Endometrial microvascular endothelial cells (primary cell): ENCODE results near the gene PAX6. TPM values are rescaled to one million over a fixed set of nuclear protein-coding genes. Genes with fewer than 3 reads are reported as not detected.

Source experiments
- in situ Hi-C: cut with HindIII; loops from 2 replicates; pipeline ENCODE4 v1.10.0; 2017; ENCODE audit warnings: low sequenced_read_pairs, low pct_unique_long_range_greater_than_20kb; ENCODE audit errors: inconsistent ontology term
- total RNA-seq: library from RNA; depleted of rRNA; stranded (reverse); fragments of >200 nt; gene quantifications from one replicate; pipeline ENCODE4 v1.2.3, GENCODE V29; 2015; ENCODE audit errors: inconsistent ontology term

The PAX6 gene
- total RNA-seq, 1 donor from 2014 or later = not detected

DNA sequence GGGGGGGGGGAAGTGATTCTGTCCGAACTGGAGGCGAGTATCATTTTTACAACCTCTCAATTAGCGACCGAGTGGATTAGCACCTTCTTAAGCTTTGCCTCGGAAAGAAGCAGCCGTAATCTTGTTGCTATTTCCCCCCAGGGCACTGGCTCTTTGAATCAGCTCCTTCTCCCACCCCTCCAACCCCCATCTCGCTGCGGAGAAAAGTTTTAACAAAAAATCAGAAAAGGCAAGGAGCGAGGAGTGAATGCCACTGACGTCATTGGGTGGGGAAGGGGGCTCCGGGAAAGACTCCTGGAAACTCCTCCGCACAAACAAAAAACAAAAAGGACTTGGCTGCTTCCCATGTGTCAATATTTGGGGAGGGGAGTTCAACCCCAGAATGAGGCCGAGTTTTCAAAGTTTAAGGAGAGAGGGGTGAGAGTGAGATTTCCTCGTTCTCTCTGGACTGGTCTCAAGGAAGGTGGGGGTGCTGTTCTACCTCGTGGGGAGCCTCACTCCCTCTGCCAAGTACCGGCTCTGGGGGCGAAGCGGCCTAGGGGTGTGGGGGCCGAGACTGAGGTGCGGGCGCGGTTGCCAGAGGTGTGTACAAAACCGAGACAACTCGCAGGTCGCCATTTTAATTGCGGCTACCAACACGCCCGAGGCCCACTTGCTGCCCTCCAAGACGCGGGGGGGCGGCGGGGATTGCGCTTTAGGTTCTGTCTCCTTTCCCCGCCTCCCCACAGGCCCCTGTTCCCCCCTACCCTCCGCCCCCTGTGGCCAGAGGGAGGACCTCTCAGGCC lies 2.5 kb upstream of the PAX6 start:
- in situ Hi-C loops = loop anchor here (25.0 kb wide), 1 partner anchor 301 kb away; the partner anchor contains the start of genes ELP4 and IMMP1L

DNA sequence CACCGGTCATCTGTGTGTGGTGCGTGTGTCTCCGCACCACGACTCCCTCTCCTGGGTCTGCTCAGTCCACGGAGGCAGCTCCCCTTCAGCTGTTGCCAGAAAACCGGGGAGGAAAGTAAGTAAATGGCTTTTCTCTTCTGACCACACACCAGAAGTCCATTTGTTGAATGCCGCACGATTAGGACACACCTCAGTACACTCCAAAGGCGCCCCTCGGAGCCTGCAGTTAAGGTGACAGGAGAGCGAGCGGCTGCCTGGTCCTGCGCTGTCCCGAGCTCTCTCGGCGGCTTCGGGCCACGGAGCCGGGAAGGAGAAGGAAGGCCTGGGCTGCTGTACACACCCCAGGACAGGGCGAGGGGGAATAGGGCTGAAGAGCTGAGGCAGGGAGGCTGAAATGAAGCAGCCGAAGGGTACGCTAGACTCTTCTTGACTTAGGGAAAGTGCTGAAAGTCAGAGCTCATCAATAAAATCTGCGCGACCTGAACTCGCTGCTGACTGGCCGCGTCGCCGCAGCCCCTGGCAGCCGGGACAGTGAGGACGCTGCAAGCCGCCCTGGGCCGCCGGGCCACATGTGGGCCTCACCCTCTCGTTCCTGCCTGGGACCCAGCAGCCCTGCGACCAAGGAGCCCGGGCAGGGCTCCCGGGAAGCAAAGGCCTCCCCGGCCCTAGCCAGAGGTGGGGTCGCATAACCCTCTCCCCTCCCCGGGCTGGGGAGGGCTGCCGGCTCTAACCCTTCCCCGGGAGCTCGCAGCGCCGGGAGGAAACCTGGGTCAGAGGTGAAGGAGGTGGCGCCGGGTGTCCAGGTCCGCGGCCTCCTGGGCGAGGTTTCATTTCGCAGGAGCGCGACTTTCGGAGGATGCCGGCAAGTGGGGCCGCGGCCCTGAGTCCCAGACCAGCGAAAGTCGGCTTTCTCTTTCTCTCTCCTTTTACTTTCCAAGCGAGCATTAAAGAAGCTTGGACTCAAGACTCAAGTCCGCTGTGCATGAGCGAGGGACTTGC lies 1.6 kb upstream of the PAX6 start:
- in situ Hi-C loops = loop anchor here (25.0 kb wide), 1 partner anchor 300 kb away; the partner anchor contains the start of genes ELP4 and IMMP1L

DNA sequence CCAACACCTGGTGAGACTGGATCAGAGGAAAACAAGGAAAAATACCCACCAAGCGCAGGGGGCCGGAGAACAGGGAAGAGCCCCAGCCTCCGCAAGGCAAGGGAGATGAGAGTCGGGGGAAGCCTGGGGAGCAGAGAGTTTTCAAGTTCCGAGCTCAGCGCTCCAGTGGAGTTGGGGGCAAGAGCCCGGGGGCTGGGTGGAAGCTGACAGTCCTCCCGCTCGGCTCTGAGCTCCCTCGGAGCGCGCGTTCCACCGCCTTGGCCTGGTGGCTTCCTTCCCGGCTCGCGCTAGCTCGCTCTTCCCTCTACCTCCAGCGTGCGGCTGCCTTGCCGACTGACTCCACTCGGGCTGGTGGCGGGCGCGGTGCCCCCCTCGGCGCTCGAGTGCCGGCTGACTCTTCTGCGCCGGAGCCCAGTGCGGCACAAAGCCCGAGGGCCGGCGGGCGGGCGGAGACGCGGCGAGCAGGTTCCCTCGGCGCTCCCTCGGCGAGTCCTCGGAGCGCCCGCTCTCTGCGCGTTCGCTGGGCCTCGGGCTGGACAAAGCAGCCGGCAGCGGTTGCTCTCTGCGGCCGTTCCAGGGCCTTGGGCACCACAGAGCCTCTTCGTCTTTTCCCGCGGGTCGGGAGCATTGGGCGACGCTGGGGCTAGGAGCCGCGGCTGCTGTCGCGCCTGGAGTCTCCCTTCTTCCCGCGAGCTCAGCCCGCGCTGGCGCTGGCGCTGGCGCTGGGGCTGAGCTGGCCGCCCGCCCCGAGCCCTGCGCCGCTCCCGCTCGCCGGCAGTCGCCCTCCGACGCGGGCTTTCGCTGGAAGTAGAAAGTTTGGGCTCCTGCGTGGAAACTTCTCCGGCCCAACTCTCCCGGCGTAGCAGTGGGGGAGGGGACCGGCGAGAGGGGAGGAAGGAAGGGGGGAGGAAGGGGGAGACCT lies 1.0 kb downstream of the PAX6 start:
- in situ Hi-C loops = loop anchor here (25.0 kb wide), 1 partner anchor 298 kb away; the partner anchor contains the start of genes ELP4 and IMMP1L

DNA sequence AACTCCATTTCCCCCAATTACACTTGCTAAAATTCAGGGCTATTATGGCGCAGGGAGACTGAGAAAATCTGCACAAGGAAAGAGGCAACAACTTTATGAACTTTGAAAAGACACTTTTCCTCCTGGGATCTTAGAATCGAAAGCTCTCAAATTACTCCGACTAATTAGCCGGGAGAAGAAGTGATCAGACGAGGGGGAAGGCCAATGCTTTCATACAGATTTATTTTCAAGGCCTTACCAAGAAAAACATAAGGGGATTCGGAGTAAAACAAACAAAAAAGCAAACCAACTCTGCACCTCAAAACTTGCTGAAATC lies 1.6 kb downstream of the PAX6 start:
- in situ Hi-C loops = loop anchor here (25.0 kb wide), 1 partner anchor 297 kb away; the partner anchor contains the start of genes ELP4 and IMMP1L

DNA sequence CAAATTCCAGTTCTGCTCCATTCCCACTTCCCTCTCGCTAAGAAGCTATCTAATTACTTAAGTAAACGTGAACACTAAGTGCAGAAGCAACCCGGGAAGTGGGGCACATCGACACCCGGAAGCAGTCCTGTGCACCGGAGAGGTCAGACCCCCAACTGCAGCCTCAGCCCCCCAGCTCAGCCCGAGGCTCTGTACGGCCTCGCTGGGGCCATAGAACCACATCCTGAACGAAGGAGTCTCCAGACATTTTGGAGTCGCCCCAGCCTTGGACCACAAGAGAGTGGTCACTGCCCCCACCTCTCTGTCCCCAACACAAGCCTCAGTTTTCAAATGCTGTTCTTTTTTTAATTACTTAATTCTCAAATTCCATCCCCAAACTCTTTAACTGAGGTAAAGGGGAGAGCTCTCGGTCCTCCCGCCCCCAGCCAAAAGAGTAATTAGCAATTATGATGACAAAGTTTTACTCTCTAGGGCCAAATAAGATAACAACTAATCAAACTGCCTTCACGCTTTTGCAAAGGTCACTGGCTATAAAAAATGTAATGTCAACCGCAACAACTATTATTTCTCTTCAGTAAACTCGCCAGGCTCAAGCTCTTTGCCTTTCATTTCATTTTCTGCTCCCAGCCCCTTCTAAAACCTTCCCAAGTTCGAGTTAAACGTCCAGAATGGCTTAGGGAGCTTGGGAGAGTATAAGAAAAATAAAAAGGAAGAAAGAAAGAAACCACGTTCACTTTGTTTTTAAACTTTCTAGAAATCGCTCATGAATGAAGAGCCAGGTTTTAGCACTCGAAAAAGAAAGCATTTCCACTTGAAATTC lies 2.2 kb downstream of the PAX6 start:
- in situ Hi-C loops = loop anchor here (25.0 kb wide), 1 partner anchor 297 kb away; the partner anchor contains the start of genes ELP4 and IMMP1L

DNA sequence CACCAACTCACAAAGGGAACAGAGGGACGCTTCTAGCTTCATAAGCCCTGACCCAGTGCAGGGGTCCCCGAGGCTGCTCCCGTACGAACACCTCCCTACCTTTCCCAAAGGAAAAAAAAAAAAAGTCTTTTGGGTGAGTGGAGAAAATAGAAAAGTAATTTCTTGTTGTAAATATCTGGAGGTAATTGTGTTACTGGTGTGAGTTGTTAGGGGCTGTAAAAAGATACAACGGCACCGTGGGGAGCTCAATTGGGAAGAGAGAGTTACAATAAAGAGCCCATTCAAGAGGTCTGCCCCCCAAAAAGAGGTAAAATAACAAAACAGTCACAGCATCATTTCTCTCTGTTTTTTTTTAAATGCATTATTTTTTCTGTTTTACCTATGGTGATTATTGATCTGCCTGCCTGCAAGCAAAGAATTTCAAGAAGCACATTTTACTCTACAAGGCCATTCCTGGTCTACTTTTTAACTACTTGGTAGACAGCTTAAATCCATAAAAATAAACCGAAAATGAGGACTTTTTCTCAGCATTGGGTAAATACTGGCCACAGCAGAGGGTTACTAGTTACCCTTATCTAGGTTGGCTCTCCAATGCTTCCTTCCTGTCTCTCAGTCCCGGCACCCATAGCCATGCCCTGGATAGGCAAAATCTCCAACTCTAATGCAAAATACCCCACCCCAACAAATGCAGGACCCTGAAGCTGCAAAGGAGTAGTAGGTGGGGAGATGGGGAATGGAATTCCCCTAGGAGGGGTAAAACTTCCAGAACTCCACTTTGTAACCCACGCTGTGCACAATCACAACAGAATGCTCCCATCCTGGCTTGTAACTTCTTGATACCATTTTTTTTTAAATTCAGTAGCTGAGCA lies 3.1 kb downstream of the PAX6 start:
- in situ Hi-C loops = loop anchor here (25.0 kb wide), 1 partner anchor 296 kb away; the partner anchor contains the start of genes ELP4 and IMMP1L

DNA sequence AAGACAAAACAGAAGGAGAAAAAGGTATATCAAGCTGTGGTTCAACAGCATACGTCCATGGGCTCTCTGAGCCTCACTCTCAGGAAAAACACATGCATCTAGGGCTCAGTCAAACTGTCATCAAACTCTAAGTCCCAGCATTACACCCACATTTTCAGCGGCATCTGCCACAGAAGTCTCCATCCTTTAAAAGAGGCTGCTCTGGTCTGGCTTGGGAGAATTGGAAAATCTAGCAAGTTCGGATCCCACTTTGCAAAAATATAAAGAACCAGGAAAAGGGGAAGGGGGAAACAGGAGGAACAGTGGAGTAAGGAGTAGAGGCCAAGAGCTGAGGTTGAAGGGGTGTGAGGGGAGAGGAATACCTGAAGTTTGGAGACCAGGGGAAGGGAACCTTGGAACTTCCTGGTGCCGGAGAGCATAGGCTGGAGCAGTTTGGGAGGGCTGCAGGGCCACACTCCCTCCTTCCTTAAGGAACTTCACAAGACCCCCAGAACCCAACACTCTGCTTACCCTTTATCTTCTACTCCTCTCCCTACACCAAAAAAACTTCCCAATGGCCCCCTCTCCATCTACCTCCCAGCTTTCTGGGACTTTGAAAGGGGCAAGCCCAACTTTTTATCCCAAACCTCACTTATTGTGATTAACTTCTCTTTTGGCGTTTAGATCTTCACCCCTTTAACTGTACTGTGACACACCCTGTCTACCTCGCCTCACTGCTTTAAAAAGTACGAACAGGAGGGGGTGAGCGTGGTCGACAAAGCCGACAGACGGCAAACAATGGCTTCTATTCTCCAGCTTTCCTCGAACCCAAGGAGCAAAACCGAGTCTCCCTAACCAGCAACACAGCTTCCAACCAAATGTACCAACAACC lies 4.0 kb downstream of the PAX6 start:
- in situ Hi-C loops = loop anchor here (25.0 kb wide), 1 partner anchor 295 kb away; the partner anchor contains the start of genes ELP4 and IMMP1L

DNA sequence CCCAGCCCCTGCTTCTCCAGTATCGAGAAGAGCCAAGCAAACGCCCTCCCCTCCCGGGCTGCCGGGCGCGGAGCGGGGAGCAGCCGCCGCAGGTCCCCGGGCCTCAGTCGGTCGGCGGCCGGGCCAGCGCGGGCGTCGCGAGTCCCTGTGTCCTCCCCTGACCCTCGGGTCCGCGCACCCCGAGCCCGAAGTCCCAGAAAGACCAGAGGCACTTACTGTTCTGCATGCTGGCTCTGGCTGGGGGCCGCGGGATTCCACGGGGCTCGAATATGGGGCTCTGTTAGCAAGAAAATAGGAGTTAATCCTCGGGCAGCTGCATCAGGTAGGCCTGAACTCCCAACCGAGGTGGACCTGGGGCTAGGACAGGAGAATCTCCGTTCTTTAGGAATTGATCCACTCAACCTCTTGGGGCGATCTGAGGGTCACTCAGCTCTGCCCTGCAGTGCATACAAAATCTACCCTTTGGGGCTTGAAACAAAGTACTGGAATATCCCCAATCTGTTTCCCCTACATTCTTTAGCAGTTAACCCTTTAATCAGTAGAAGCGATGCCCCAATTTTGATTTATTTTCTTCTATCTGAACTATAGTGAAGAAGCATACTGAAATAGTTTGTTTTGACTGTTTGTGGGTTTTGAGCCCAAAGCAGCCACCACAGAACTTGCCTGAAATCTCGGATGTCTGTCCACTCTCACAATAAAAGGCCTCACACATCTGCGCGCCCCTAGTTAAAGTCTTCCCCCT lies 4.8 kb downstream of the PAX6 start:
- in situ Hi-C loops = loop anchor here (25.0 kb wide), 1 partner anchor 294 kb away; the partner anchor contains the start of genes ELP4 and IMMP1L

DNA sequence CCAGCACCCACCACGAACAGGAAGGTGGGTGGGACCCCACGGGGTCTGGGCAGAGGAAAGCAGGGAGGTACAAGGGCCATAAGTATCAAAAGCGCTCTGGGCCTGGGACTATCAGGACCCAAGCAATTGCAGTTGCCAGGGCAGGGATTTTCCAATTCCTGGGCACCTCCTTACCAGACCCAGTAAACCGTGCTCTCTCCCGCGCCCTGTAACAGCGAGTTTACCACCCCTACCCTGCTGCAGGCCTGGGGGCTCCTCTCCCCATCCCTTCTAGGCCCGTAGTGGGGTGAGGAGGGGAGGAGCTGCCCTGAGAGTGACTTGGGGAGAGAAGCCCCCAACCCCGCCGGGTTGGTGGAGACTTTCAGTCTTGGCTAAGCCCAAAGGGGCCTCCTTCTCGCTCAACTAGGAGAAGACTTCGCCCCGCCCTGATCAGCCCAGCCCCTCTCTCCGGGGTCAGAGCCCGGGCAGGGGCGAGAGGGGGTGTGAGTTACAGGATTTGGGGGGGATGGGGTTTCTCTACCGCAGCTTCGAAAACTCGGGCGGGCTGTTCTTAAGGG lies 5.4 kb downstream of the PAX6 start:
- in situ Hi-C loops = loop anchor here (25.0 kb wide), 1 partner anchor 293 kb away; the partner anchor contains the start of genes ELP4 and IMMP1L

DNA sequence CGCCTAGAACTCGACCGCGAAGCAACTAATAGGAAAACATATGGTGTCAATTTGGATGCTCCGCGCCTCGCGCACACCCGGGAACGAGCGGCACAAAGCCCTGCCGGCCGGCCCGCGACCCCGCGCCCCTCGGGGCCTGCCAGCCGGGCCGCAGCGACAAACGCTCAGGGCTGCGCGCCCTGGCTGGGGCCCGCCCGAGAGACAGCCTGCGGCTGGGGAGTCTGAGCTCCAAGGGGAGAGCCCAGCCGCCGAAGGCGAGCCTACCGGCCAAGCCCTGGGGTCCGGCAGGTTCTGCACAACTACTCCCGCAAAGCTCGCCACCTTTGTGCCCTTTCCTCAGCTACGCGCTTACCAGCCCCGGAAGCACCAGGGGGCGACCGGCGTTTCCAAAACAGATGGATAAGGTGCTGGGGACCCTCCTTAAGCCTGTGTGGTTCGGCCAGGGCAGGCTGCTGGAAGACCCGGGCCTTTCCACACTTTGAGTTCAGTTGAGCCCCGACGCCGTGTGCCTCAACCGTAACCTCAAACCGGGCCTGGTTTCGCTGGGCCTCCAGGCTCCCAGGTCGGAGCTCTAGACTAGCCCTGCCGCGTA lies 6.0 kb downstream of the PAX6 start:
- in situ Hi-C loops = loop anchor here (25.0 kb wide), 1 partner anchor 293 kb away; the partner anchor contains the start of genes ELP4 and IMMP1L

DNA sequence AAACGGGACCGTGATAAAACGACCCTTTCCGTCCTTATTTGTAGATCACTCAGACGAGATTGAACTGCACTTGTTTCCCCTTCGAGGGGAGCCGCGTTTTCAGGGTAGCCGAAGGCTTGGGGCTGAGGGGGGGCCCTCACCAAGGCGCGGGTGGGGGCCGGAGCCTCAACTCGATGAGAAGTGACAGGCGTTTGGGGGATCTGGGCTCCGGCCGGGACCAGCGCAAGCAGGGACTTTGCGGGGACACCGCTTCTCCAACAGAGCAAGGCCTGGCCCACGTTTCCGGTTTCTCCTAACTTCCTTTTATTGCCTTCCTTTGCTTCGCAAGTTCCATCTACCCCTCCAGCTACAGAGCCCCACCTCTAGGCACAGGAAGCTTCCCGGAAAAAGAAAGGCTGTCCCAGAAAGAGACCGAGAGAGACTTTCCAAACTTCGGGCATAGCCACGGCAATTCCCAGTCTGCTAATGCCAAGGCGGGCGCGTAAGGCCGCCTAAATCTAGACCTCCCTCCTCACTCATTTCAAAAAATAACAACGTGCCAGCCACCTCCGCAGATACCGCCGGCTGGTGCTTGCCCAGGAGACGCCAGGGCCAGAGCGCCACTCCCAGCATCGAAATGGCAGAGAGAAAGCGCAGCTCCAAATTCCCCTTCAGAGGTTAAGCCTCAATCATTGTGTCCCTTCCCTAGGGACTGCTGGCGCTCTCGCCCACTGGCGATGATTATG lies 6.6 kb downstream of the PAX6 start:
- in situ Hi-C loops = loop anchor here (25.0 kb wide), 1 partner anchor 292 kb away; the partner anchor contains the start of genes ELP4 and IMMP1L

DNA sequence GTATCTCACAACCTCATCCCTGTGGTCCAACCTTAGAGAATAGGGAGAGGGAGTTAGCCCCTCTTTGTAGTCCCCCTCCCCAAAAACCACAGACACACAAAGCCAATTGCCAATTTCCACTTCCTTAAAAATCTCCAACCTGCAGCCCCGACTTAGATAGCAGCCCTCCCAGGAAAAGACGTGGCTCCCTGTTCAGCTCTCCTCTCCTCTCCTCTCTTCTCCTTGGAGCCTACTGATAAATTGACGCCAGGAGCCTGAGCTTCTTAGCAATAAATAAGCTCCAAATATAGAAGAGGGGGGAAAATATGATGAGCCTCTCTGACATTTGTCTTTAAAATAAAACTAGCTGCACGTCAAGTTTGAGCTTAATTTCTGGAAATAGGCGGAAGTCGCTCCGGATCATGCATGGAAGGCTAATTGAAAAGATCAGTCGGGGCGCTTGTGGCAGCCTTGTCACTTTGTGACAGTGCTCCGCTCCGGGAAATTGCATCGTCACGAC lies 7.3 kb downstream of the PAX6 start:
- in situ Hi-C loops = loop anchor here (25.0 kb wide), 1 partner anchor 292 kb away; the partner anchor contains the start of genes ELP4 and IMMP1L
